ENCODE measurements around the gene C1QTNF2.

DNA sequence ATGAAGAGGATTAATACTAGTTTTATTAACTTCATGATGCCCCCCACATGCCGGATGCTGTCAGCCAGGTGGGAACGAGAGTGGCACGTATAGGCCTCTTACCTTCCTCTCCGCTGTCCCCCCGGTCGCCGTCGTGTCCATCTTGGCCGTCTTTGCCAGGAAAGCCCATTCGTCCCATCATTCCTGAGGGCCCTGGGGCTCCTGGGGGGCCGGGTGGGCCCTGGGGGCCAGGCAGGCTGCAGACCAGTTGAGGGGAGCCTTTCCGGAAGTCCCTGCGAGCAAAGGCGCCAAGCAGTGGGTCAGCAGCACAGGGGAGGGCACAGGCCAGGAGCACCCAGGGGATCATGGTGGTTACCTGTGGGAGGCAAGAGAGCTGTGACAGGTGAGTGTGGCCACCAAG lies 15.8 kb downstream of the C1QTNF2 start:
- TF ChIP-seq, protein P1, sequence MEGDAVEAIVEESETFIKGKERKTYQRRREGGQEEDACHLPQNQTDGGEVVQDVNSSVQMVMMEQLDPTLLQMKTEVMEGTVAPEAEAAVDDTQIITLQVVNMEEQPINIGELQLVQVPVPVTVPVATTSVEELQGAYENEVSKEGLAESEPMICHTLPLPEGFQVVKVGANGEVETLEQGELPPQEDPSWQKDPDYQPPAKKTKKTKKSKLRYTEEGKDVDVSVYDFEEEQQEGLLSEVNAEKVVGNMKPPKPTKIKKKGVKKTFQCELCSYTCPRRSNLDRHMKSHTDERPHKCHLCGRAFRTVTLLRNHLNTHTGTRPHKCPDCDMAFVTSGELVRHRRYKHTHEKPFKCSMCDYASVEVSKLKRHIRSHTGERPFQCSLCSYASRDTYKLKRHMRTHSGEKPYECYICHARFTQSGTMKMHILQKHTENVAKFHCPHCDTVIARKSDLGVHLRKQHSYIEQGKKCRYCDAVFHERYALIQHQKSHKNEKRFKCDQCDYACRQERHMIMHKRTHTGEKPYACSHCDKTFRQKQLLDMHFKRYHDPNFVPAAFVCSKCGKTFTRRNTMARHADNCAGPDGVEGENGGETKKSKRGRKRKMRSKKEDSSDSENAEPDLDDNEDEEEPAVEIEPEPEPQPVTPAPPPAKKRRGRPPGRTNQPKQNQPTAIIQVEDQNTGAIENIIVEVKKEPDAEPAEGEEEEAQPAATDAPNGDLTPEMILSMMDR (IDR thresholded peaks at IDR 0.05; ENCODE audit: insufficient read depth, low read length): no peak
- no peak for TF ChIP-seq GABPA (IDR thresholded peaks at IDR 0.05; ENCODE audit: low read depth)
- no peak for TF ChIP-seq POLR2AphosphoS5 (IDR thresholded peaks at IDR 0.05; ENCODE audit: low read depth)
